Activated CD8-positive, alpha-beta memory T cell treated with anti-CD3 and anti-CD28 coated beads for 36 hours (primary cell): ENCODE data around the gene LZTR1. TPM values are rescaled to one million over a fixed set of nuclear protein-coding genes. Genes with fewer than 3 reads are reported as not detected.

Experiments used
- CTCF ChIA-PET: fragments of 350-600 bp; sonication (Branson Sonifier 250); formaldehyde crosslinking; loops from one replicate; lab custom pipeline; 2021; ENCODE audit warnings: antibody characterized with exemption; lab: Charles Lee
- POLR2A ChIA-PET: fragments of 350-600 bp; sonication (Branson Sonifier 250); formaldehyde crosslinking; loops from one replicate; lab custom pipeline; 2021; ENCODE audit warnings: antibody characterized with exemption; lab: Charles Lee
- total RNA-seq, 2 experiments: library from RNA; stranded (reverse); gene quantifications; one replicate each; pipeline ENCODE4 v1.2.3, GENCODE V29; 2021

The LZTR1 gene
- total RNA-seq, 2 experiments from 2014 or later: 62.6 to 74.2 TPM

DNA sequence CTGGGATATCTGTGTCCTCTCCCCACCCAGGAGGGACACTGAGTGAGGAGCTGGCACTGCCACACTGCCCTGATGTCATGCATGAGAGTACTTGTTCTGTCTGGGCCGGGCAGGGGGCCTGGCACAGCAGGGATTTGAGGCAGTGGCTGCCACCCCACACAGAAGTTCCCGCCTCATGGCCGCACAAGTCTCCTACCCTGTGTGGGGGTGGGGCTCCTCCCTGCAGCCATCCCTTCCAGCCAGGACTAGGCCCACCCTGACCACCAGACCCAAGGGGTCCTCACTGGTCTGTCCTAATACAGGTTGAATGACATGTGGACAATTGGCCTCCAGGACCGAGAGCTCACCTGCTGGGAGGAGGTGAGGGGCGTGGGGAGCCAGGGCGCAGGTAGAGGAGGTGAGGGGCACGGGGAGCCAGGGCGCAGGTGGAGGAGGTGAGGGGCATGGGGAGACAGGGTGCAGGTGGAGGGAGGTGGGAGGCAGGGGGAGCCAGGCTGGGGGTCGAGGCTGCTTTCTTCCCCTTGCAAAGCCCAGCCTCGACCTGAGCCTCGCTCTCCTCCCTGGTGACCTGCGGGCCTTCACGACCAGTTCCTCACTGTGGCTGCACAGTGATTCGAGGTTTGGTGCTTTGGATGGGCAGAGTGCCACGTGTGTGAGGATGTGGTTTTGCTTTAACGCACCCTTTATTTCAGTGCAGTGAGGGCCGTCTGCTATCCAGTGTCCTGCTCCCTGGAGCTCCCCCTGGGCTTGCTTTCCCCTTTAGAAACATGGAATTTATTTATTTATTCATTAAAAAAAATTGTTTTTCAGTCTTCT is 7.4 kb downstream of the LZTR1 start:
- ChIA-PET CTCF (interaction anchor here (1.0 kb wide), 1 partner anchor 130 kb away, joined by 6 read pairs; the partner anchor contains the start of gene SNAP29), POLR2A (interaction anchor here (1.3 kb wide), 1 partner anchor 10 kb away, joined by 11 read pairs; no protein-coding TSS in a partner anchor)

DNA sequence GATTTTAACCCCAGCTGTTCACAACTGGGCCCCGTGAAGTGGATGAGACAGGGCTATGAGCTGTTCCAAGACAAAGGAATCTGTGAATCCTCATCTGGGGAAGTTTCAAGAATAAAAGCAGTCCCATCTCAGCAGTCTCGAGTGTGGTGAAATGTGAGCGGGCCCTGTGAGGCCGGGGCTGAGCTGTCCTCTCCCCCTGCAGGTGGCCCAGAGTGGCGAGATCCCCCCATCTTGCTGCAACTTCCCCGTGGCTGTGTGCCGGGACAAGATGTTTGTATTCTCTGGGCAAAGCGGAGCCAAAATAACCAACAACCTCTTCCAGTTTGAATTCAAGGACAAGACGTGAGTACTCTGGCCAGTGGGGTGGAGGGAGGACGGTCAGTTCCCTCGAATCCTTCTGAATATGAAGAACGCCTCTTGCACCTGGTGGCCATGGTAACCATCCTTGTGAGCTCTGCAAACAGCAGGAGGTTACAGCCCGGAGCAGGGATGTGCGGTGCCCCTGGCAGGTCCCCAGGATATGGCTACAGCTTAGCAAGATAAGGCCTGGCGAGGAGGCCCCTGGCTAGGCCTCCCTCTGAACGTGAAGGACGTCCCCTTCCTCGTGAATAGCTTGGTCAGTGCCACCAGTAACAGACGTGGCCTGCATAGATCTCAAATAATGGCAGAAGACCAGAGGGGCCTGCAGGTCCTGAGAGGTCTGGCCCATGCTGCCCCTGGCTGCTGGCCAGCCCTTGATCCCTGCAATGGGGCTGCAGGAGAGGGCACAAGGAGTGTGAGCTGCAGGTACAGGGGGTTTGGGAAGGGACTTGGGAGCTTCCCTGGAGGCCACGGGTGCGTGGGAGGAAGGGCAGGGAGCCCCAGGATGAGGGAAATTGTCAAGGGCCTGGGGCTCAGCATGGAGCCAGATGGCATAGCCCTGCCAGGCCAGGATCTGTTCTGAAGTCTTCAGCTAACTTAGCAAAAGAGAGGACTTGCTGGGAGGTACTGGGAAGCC is 8.4 kb downstream of the LZTR1 start:
- ChIA-PET POLR2A (interaction anchor here (1.3 kb wide), 1 partner anchor 9 kb away, joined by 11 read pairs; no protein-coding TSS in a partner anchor), CTCF (no interaction called here)

DNA sequence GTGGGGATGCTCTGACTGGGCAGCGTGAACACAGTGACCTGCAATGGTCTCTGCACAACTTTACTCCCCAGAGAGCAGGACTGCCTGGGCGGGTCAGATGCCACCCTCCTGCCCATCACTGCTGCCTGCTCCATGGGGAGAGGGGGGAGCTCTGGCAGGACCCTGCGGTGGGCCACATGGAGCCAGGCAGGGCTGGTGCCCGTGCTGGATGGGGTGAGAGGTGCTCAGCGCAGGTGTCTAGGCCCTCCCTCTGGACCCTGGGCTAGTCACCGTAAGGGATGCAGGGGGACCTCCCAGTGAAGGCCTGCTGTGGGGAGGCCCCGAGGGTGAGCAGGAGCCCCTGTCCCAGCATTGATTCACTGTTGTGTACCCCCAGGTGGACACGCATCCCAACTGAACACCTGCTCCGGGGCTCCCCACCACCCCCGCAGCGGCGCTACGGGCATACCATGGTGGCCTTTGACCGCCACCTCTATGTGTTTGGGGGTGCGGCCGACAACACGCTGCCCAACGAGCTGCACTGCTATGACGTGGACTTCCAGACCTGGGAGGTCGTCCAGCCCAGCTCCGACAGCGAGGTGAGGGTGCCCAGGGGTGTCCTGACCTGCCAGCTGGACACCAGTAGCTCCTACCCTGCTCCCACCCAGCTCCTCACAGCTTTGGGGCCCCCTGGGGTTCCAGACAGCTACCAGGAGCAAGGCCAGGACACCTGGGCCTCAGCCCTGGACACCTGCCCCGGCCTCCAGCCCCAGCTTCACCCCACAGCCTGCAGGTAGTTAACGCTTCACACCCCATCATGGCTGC is 9.4 kb downstream of the LZTR1 start:
- ChIA-PET POLR2A (interaction anchor here (1.3 kb wide), 1 partner anchor 8 kb away, joined by 11 read pairs; no protein-coding TSS in a partner anchor), CTCF (interaction anchor here (1.3 kb wide), 1 partner anchor 16 kb away, joined by 7 read pairs; no protein-coding TSS in a partner anchor)

DNA sequence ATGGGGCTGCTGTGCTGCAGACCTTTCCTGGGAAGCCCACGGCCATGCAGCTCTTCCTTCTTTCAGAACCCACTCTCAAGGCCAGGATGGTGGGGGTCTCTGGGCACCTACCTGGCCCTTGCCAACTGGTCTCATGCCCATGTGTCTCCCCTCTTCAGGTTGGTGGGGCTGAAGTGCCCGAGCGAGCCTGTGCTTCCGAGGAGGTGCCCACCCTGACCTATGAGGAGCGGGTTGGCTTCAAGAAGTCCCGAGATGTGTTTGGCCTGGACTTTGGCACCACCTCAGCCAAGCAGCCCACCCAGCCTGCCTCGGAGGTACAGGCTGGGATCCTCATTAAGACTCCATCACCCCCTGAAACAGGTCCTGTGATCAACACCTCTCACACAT is 10.0 kb downstream of the LZTR1 start:
- ChIA-PET POLR2A (no interaction called here), CTCF (interaction anchor here (1.3 kb wide), 1 partner anchor 16 kb away, joined by 7 read pairs; no protein-coding TSS in a partner anchor)

DNA sequence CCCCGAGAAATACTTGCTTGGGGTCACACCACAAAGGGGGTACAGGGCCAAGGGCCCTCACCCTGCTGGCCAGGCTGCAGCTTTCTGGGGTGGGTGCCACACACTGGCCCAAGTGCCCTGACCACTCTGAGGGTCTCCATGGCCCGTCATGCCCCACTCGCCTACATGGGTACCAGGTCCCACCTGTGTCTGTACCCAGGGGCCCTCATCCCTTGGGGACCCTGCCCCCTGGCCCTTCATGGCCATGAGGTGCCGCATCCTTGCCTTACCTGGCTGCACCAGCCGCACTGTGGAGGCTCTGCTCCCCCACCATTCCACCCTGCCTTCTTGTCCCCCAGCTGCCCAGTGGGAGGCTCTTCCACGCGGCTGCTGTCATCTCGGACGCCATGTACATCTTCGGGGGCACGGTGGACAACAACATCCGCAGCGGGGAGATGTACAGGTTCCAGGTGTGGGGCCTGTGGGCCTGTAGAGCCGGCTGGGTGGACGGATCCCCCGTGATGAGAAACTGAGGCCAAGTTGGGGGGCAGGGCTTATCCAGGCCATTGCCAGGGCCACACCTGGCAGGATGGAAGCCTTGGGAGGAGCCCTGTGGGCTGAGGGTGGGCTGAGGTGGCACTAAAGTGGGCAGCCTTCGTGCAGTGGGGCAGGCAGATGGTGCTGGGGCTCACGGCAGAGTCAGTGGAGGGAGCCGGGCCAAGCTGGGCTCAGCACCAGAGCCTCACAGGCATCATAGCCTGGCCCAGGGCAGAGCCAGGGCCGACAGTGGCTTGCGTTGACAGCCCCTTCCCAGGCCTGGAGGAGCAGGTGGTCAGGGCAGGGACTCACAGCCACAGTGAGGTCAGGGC is 10.6 kb downstream of the LZTR1 start:
- ChIA-PET CTCF (interaction anchor here (1.3 kb wide), 1 partner anchor 17 kb away, joined by 7 read pairs; no protein-coding TSS in a partner anchor), POLR2A (no interaction called here)

DNA sequence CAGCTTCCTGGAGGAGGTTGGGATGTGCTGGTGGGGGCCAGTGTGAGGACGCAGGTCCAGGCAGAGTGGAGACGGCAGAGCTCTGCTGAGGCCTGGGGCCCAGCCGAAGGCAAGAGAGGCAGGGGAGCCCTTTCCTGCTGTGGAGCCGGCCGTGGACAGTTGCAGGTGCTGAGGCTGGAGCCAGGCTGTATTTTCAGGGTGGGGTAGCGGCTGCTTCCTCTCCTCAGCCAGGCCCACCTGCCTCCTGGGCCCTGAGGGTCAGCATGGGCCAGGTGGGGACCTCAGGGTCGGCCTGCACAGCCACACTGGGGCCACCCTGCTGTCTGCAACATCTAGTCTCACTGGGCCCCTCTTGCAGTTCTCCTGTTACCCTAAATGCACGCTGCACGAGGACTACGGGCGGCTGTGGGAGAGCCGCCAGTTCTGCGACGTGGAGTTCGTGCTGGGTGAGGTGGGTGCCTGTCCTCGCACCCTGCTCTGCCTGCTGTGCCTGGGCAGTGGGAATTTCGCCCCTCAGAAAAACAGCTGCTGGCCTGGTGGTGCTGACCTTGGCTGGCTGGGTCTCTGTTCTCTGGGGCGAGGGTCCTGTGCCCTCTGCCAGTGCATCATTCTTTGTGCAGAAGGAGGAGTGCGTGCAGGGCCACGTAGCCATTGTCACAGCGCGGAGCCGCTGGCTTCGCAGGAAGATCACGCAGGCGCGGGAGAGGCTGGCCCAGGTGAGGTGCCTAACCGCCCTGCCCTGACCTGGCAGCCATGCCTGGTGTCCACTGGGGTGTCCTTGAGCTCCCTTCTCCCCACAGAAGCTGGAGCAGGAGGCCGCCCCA is 11.4 kb downstream of the LZTR1 start:
- POLR2A ChIA-PET: interaction anchor here (1.3 kb wide), 1 partner anchor 11 kb away, joined by 4 read pairs; the partner anchor contains the start of gene LZTR1
- CTCF ChIA-PET: no interaction called here

DNA sequence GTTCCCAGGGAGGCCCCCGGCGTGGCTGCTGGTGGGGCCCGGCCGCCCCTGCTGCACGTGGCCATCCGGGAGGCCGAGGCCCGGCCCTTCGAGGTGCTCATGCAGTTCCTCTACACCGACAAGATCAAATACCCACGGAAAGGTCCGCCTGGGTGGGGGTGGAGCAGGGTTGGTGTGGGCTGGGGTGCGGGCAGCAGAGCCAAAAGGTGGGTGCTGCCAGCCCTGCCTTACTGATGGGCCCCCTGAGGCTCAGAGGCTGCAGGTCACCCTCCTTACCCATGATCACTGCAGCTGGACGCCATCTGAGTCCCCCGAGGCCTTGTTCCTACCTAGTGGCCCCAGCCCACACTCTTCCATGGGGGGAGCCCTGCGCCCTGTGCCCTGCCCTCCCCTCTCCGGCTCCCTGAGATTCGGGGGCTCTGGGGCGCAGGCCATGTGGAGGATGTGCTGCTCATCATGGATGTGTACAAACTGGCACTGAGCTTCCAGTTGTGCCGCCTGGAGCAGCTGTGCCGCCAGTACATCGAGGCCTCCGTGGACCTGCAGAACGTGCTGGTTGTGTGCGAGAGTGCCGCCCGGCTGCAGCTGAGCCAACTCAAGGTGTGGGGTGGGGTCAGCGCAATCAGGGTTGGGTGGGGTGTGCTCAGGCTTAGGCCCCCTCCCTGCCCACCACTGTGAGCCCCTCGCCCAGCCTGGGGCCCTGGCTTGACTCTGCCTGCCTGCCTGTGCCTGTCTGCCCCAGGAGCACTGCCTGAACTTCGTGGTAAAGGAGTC is 12.2 kb downstream of the LZTR1 start:
- ChIA-PET CTCF (no interaction called here), POLR2A (interaction anchor here (1.3 kb wide), 1 partner anchor 12 kb away, joined by 4 read pairs; the partner anchor contains the start of gene LZTR1)

DNA sequence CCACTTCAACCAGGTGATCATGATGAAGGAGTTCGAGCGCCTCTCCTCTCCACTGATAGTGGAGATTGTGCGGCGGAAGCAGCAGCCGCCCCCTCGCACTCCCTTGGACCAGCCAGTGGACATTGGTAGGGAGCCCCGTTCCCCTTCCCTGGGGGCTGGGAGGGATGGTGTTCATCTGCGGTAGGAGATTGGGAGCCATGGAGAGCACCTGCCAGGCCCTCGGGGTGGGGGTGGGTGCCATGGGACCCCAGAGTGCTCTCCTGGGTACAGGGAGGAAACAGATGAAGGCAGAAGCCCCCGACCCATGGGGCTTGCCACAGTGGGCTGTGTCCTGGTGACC is 12.8 kb downstream of the LZTR1 start:
- ChIA-PET CTCF (no interaction called here), POLR2A (no interaction called here)

DNA sequence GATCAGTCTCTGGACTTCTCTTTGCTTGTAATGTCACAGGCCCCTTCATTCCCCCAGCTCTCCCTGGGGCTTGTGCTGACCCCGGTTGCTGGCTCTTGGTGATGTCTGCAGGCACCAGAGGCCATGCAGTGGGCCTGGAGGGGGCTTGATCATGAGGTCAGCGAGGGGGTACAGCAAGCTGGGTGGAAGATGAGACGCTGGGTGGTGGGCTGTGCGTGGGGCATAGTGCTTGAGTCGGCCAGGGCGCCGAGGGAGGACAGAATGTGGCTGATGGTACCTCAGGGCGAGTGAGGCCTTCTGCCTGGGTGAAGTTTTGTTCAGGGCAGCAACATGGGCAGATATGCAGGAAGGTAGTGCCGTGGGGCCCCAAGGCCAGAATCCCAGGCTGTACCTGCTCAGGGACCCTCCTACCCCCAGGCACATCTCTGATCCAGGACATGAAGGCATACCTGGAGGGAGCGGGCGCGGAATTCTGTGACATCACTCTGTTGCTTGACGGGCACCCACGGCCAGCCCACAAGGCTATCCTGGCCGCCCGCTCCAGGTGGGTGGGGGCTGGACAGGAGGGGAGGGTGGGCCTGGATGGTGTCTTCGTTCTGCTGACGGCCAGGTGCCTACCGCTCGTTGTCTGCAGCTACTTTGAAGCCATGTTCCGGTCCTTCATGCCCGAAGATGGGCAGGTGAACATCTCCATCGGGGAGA is 13.4 kb downstream of the LZTR1 start:
- CTCF ChIA-PET: interaction anchor here (1.3 kb wide), 1 partner anchor 14 kb away, joined by 3 read pairs; the partner anchor contains the start of gene LZTR1

DNA sequence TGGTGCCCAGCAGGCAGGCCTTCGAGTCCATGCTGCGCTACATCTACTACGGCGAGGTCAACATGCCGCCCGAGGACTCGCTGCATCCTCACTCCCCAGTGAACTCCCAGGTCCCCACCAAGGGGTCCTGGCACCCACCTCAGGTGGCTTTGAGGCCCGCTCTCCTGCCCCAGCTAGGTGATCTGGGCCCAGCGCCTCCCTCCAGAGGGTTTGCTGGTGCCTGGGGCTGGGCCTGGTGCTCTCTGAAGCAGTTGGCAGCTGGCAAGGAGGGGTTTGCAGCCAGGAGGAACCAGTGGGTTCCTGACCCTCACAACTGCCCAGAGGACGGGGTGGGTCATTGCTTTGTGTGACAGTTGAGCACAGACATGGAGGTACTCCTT is 13.9 kb downstream of the LZTR1 start:
- CTCF ChIA-PET: interaction anchor here (1.3 kb wide), 1 partner anchor 14 kb away, joined by 3 read pairs; the partner anchor contains the start of gene LZTR1
- POLR2A ChIA-PET: interaction anchor here (0.5 to 0.6 kb wide), 2 partner anchors 8 to 202 kb away, joined by 3 read pairs; no protein-coding TSS in a partner anchor

More for the DNA sequence above, 13.4 kb downstream of the LZTR1 start:
- POLR2A ChIA-PET: no interaction called here

DNA sequence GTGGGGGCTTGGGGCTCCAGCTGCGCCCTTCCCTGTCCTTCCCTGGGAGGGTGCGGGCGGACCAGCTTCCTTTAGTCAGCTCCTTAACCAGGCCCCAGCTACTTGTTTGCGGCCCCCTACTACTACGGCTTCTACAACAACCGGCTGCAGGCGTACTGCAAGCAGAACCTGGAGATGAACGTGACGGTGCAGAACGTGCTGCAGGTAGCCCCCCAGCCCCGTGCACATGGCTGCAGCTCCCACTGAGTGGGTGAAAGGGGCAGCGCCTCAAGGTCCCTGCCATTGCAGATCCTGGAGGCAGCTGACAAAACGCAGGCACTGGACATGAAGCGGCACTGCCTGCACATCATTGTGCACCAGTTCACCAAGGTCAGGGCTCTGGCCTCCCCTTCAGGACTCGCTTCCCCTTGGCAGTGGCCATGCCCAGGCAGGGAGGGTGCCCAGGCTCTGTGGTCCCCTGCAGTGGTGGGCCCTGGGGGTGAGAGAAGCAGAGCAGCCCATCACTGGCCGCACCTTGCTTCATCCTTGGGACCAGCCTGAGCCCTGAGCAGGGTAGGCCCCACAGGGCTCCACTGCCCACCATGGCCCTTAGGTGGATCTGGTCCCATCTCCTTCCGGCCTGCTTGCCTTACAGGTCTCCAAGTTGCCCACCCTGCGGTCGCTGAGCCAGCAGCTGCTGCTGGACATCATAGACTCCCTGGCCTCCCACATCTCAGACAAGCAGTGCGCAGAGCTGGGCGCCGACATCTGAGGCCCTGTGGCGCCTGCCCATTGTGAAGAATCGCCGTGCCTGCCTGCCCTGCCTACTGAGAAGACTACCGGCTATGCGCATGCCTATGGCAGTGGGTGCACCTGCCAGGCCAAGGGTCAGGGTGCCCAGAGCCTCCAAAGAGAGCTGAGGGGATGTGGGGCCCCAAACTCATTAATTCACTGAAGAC is 14.8 kb downstream of the LZTR1 start:
- ChIA-PET CTCF (interaction anchor here (1.3 kb wide), 1 partner anchor 15 kb away, joined by 3 read pairs; the partner anchor contains the start of gene LZTR1), POLR2A (interaction anchor here (0.5 to 0.6 kb wide), 2 partner anchors 7 to 203 kb away, joined by 3 read pairs; no protein-coding TSS in a partner anchor)

DNA sequence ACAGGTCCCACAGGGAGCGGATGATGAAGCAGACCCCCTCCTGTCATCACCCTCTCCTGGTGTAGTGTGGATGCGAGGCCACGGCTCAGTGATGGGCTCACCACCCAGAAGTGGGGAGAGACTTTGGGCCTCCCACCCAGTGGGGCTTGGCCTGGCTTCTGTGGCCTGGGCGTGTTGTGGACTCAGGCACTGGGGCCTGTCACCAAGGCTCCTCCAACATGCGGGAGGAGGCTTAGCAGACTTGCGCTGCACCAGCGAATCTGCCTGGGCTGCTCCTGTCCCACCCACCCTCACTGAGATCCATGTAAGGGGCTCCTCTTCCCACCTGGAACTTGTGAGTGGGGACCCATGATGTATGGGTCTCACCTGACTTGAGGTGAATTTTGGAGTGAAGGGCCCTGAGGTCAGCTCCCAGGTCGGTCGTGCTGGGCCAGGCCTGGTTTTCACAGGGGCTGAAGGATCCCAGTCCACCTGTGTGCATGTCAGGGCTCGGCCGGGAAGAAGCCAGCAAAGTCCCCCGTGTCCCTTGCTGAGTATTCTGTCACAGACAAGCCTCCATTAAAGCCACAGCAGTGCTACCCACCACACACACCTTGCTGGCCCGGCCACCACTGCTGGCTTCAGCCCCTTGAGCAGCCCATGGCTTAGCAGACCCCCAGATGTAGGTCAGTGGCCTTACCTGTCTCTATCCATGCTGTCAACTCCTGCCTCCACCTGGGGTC is 15.6 kb downstream of the LZTR1 start:
- CTCF ChIA-PET: no interaction called here
- POLR2A ChIA-PET: interaction anchor here (3.4 kb wide), 1 partner anchor 16 kb away, joined by 23 read pairs; the partner anchor contains the start of gene LZTR1
